WTC11 (cell line): ENCODE measurements around the gene NEDD4L. TPM values are rescaled to one million over a fixed set of nuclear protein-coding genes. Genes with fewer than 3 reads are reported as not detected.

ENCODE experiments used
- ATAC-seq: fragments of 200-7000 bp; cut with Tn5 transposase; 2 replicates; pipeline ENCODE4 v1.10.0; 2021; ENCODE audit warnings: mild to moderate bottlenecking, moderate library complexity
- CTCF ChIA-PET: fragments of 300-600 bp; sonication (Branson Sonifier 250); formaldehyde crosslinking; loops from one replicate; lab custom pipeline; 2021; ENCODE audit warnings: antibody characterized with exemption; lab: Charles Lee
- POLR2A ChIA-PET: fragments of 350-600 bp; sonication (Branson Sonifier 250); formaldehyde crosslinking; loops from one replicate; lab custom pipeline; 2021; ENCODE audit warnings: antibody characterized with exemption; lab: Charles Lee
- DNase-seq: peaks from one replicate; pipeline ENCODE4 v3.0.0; 2021; ENCODE audit warnings: low spot score
- H3K27ac Mint-ChIP-seq: 2 replicates; pipeline ENCODE4 v1.8.0; 2021; ENCODE audit warnings: mixed read lengths
- H3K27me3 Mint-ChIP-seq: 2 replicates; pipeline ENCODE4 v1.8.0; 2021; ENCODE audit warnings: low read depth, mild to moderate bottlenecking, moderate library complexity, mixed read lengths
- H3K36me3 Mint-ChIP-seq: 2 replicates; pipeline ENCODE4 v1.8.0; 2021; ENCODE audit warnings: mixed read lengths
- H3K4me1 Mint-ChIP-seq: 2 replicates; pipeline ENCODE4 v1.8.0; 2022; ENCODE audit warnings: mixed read lengths
- H3K4me3 Mint-ChIP-seq: 2 replicates; pipeline ENCODE4 v1.8.0; 2021; ENCODE audit warnings: mild to moderate bottlenecking, moderate library complexity, mixed read lengths
- H3K9me3 Mint-ChIP-seq: 2 replicates; pipeline ENCODE4 v1.8.0; 2021; ENCODE audit warnings: mixed read lengths
- ATF1 ChIP-seq: sonication (generic); formaldehyde crosslinking; IDR thresholded peaks from 2 replicates; pipeline ENCODE4 v1.8.1; 2023; ENCODE audit warnings: mild to moderate bottlenecking, moderate library complexity, missing genetic modification reagents
- EMX1 ChIP-seq: fragments of 250-450 bp; sonication (Bioruptor Pico); IDR thresholded peaks from 2 replicates; pipeline ENCODE4 v1.8.0; 2021; ENCODE audit warnings: mild to moderate bottlenecking
- ETV6 ChIP-seq: sonication (generic); formaldehyde crosslinking; IDR thresholded peaks from 2 replicates; pipeline ENCODE4 v1.8.1; 2022; ENCODE audit warnings: mild to moderate bottlenecking, missing genetic modification reagents
- FOXJ3 ChIP-seq: sonication (generic); formaldehyde crosslinking; IDR thresholded peaks from 2 replicates; pipeline ENCODE4 v1.9.0; 2021; ENCODE audit warnings: missing genetic modification reagents, mild to moderate bottlenecking, borderline replicate concordance
- GABPB1 ChIP-seq: sonication (generic); formaldehyde crosslinking; IDR thresholded peaks from 2 replicates; pipeline ENCODE4 v1.8.1; 2023; ENCODE audit warnings: mild to moderate bottlenecking, missing genetic modification reagents
- HMGA2 ChIP-seq: fragments of 250-450 bp; sonication (Bioruptor Pico); IDR thresholded peaks from 2 replicates; pipeline ENCODE4 v1.4.0; 2021; ENCODE audit warnings: mild to moderate bottlenecking, moderate library complexity
- MXD4 ChIP-seq: fragments of 250-450 bp; sonication (Bioruptor Pico); IDR thresholded peaks from 2 replicates; pipeline ENCODE4 v1.8.0; 2021; ENCODE audit warnings: mild to moderate bottlenecking, moderate library complexity, borderline replicate concordance
- NFE2L1 ChIP-seq: sonication (generic); formaldehyde crosslinking; IDR thresholded peaks from 2 replicates; pipeline ENCODE4 v1.8.1; 2023; ENCODE audit warnings: missing genetic modification reagents
- RELA ChIP-seq: sonication (generic); formaldehyde crosslinking; IDR thresholded peaks from 2 replicates; pipeline ENCODE4 v1.8.1; 2022; ENCODE audit warnings: missing genetic modification reagents, mild to moderate bottlenecking, borderline replicate concordance
- SOX15 ChIP-seq: fragments of 250-450 bp; sonication (Bioruptor Pico); IDR thresholded peaks from 2 replicates; pipeline ENCODE4 v1.9.0; 2021; ENCODE audit warnings: mild to moderate bottlenecking
- SP1 ChIP-seq: sonication (generic); formaldehyde crosslinking; conservative IDR thresholded peaks from 2 replicates; pipeline ENCODE4 v1.8.1; 2022; ENCODE audit warnings: missing genetic modification reagents
- TEAD4 ChIP-seq: sonication (generic); formaldehyde crosslinking; IDR thresholded peaks from 2 replicates; pipeline ENCODE4 v1.8.0; 2022; ENCODE audit warnings: mild to moderate bottlenecking, missing genetic modification reagents
- ZNF121 ChIP-seq: sonication (generic); formaldehyde crosslinking; IDR thresholded peaks from 2 replicates; pipeline ENCODE4 v1.8.0; 2023; ENCODE audit warnings: missing genetic modification reagents
- total RNA-seq: library from RNA; stranded (reverse); gene quantifications from 3 replicates; pipeline ENCODE4 v1.2.3, GENCODE V29; 2021
- TF ChIP-seq, protein P1 (sequence below): sonication (generic); formaldehyde crosslinking; IDR thresholded peaks from 2 replicates; pipeline ENCODE4 v1.8.1; 2023; ENCODE audit warnings: mild to moderate bottlenecking, missing genetic modification reagents
- TF ChIP-seq, protein P2 (sequence below): fragments of 250-450 bp; sonication (Bioruptor Pico); IDR thresholded peaks from 2 replicates; pipeline ENCODE4 v1.9.0; 2021; ENCODE audit warnings: mild to moderate bottlenecking
- TF ChIP-seq, protein P3 (sequence below): sonication (generic); formaldehyde crosslinking; IDR thresholded peaks from 2 replicates; pipeline ENCODE4 v1.8.0; 2023; ENCODE audit warnings: missing genetic modification reagents, mild to moderate bottlenecking, borderline replicate concordance
- TF ChIP-seq, protein P4 (sequence below): sonication (generic); formaldehyde crosslinking; IDR thresholded peaks from 2 replicates; pipeline ENCODE4 v1.8.0; 2022; ENCODE audit warnings: mild to moderate bottlenecking, missing genetic modification reagents
- TF ChIP-seq, protein P5 (sequence below): sonication (generic); formaldehyde crosslinking; IDR thresholded peaks from 2 replicates; pipeline ENCODE4 v1.8.0; 2022; ENCODE audit warnings: mild to moderate bottlenecking, missing genetic modification reagents
- TF ChIP-seq, protein P6 (sequence below): sonication (generic); formaldehyde crosslinking; IDR thresholded peaks from 2 replicates; pipeline ENCODE4 v1.8.1; 2022; ENCODE audit warnings: low read depth, mild to moderate bottlenecking, moderate library complexity, missing genetic modification reagents, borderline replicate concordance
- TF ChIP-seq, protein P7 (sequence below): fragments of 250-450 bp; sonication (Bioruptor Pico); conservative IDR thresholded peaks from 2 replicates; pipeline ENCODE4 v1.9.0; 2021; ENCODE audit warnings: mild to moderate bottlenecking

Gene NEDD4L
- total RNA-seq, 1 experiment from 2014 or later = 88.0 TPM

DNA sequence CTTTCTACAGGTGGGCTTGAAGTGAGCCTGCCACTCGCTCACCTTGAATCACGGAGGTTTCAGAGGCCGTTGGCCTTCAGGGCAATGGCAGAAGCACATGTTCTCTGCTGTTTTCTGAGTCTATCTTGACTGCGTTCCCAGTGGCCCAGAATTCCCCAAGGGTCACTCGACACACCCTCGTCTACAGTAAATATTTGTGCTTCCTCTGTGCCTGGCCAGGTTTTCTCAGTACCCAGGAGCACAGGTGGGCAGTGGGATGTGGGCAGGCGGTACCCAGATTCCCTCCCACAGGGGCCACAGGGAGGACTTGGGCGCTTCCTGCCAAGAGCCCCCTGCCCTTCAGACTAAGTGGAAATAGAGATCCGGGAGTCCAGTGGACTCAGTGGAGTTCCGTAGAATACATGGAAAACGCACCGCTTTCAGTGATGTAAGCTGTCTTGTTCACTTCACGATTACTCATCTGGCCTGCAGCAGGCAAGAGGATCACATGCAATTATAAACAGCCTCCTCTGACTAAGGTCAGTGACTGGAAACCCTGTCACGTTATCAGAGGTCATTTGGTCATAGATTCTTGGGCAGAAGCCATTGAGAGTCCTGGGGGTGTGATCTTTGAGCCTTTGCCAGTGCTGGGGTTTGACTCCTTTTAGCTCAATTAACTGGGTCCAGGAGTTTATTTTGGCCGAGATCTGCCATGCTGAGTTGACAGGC is 179.8 kb downstream of the NEDD4L start (continued):
- TF ChIP-seq, protein P1, sequence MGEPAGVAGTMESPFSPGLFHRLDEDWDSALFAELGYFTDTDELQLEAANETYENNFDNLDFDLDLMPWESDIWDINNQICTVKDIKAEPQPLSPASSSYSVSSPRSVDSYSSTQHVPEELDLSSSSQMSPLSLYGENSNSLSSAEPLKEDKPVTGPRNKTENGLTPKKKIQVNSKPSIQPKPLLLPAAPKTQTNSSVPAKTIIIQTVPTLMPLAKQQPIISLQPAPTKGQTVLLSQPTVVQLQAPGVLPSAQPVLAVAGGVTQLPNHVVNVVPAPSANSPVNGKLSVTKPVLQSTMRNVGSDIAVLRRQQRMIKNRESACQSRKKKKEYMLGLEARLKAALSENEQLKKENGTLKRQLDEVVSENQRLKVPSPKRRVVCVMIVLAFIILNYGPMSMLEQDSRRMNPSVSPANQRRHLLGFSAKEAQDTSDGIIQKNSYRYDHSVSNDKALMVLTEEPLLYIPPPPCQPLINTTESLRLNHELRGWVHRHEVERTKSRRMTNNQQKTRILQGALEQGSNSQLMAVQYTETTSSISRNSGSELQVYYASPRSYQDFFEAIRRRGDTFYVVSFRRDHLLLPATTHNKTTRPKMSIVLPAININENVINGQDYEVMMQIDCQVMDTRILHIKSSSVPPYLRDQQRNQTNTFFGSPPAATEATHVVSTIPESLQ (CRISPR knock-in tag) = no peak
- TF ChIP-seq, protein P2, sequence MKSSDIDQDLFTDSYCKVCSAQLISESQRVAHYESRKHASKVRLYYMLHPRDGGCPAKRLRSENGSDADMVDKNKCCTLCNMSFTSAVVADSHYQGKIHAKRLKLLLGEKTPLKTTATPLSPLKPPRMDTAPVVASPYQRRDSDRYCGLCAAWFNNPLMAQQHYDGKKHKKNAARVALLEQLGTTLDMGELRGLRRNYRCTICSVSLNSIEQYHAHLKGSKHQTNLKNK (CRISPR knock-in tag) = no peak
- TF ChIP-seq TEAD4 (CRISPR knock-in tag) = no peak
- TF ChIP-seq, protein P3, sequence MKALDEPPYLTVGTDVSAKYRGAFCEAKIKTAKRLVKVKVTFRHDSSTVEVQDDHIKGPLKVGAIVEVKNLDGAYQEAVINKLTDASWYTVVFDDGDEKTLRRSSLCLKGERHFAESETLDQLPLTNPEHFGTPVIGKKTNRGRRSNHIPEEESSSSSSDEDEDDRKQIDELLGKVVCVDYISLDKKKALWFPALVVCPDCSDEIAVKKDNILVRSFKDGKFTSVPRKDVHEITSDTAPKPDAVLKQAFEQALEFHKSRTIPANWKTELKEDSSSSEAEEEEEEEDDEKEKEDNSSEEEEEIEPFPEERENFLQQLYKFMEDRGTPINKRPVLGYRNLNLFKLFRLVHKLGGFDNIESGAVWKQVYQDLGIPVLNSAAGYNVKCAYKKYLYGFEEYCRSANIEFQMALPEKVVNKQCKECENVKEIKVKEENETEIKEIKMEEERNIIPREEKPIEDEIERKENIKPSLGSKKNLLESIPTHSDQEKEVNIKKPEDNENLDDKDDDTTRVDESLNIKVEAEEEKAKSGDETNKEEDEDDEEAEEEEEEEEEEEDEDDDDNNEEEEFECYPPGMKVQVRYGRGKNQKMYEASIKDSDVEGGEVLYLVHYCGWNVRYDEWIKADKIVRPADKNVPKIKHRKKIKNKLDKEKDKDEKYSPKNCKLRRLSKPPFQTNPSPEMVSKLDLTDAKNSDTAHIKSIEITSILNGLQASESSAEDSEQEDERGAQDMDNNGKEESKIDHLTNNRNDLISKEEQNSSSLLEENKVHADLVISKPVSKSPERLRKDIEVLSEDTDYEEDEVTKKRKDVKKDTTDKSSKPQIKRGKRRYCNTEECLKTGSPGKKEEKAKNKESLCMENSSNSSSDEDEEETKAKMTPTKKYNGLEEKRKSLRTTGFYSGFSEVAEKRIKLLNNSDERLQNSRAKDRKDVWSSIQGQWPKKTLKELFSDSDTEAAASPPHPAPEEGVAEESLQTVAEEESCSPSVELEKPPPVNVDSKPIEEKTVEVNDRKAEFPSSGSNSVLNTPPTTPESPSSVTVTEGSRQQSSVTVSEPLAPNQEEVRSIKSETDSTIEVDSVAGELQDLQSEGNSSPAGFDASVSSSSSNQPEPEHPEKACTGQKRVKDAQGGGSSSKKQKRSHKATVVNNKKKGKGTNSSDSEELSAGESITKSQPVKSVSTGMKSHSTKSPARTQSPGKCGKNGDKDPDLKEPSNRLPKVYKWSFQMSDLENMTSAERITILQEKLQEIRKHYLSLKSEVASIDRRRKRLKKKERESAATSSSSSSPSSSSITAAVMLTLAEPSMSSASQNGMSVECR (CRISPR knock-in tag) = no peak

DNA sequence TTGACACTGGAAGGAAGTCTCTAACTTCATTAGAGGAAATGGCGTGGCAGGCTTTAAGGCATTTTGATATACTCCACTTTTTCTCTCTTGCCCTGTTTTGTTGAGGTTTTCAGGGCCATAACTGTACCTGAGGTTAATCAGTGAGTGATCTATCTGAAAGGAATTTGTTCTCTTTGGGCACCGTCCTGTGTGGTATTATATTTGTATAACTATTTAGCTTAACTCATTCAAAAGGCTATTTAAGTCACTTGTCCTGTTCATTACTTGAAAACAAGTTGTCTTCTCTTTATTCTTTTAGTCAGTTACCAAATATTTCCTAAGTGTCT is 180.4 kb downstream of the NEDD4L start:
- Mint-ChIP-seq H3K4me3 (no peak overlapping the region), H3K27ac (peak overlapping the region; percentile 47), H3K36me3 (no peaks in the 10 kb centered on the region)
- POLR2A ChIA-PET = interaction anchor here (0.5 kb wide), 1 partner anchor 114 kb away, joined by 5 read pairs; no protein-coding TSS in a partner anchor
- TF ChIP-seq GABPB1 (CRISPR knock-in tag) (no peak), MXD4 (CRISPR knock-in tag) (no peak), ATF1 (CRISPR knock-in tag) (no peak), EMX1 (no peak), NFE2L1 (CRISPR knock-in tag) (no peak), SOX15 (no peak), FOXJ3 (CRISPR knock-in tag) (no peak), HMGA2 (no peak), SP1 (CRISPR knock-in tag) (no peak), RELA (CRISPR knock-in tag) (no peak), ETV6 (no peak), ZNF121 (CRISPR knock-in tag) (no peak), TEAD4 (CRISPR knock-in tag) (no peak)
- TF ChIP-seq, protein P4, sequence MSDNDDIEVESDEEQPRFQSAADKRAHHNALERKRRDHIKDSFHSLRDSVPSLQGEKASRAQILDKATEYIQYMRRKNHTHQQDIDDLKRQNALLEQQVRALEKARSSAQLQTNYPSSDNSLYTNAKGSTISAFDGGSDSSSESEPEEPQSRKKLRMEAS = no peak
- TF ChIP-seq, protein P5, sequence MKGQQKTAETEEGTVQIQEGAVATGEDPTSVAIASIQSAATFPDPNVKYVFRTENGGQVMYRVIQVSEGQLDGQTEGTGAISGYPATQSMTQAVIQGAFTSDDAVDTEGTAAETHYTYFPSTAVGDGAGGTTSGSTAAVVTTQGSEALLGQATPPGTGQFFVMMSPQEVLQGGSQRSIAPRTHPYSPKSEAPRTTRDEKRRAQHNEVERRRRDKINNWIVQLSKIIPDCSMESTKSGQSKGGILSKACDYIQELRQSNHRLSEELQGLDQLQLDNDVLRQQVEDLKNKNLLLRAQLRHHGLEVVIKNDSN (CRISPR knock-in tag) = no peak
- TF ChIP-seq, protein P6, sequence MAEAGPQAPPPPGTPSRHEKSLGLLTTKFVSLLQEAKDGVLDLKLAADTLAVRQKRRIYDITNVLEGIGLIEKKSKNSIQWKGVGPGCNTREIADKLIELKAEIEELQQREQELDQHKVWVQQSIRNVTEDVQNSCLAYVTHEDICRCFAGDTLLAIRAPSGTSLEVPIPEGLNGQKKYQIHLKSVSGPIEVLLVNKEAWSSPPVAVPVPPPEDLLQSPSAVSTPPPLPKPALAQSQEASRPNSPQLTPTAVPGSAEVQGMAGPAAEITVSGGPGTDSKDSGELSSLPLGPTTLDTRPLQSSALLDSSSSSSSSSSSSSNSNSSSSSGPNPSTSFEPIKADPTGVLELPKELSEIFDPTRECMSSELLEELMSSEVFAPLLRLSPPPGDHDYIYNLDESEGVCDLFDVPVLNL (CRISPR knock-in tag) = no peak
- TF ChIP-seq, protein P7, sequence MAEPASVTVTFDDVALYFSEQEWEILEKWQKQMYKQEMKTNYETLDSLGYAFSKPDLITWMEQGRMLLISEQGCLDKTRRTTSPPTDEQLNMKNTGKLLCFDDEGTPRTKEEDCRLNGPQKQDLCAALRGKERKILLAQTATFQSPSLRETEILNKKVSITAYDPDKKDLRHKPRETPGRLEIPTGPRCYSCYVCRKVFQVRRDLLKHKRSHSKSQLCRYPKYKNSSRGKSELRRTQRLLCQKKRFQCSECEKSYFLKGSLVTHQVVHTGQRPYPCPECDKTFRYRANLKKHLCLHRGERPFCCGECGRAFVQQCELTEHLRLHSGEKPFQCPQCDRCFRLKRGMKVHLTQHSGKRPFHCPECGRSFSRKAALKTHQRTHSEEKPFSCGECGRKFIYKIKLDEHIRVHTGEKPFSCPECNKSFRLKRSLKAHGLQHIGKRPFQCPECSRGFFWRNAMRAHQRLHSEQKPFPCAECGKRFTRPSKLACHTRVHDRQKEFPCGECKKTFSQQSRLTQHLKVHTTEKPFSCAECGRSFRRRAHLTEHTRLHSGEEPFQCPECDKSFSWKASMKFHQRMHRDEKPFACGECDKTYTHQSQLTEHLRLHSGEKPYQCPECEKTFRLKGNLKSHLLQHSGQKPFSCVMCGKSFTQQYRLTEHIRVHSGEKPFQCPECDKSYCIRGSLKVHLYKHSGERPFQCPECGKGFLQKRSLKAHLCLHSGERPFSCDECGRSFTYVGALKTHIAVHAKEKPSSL (CRISPR knock-in tag) = no peak
- TF ChIP-seq, all 79 proteins: peak for 0
- no peaks in the 10 kb centered on the region for H3K9me3 Mint-ChIP-seq
- CTCF ChIA-PET = interaction anchor here (0.9 to 1.0 kb wide), 2 partner anchors 31 to 44 kb away, joined by 3 to 4 read pairs; no protein-coding TSS in a partner anchor
- H3K27me3 Mint-ChIP-seq = no peaks in the 10 kb centered on the region
- peaks cover 90% of the 10 kb centered on the region for H3K4me1 Mint-ChIP-seq
- no peak for DNase-seq
- no peak for ATAC-seq
